ENCODE data around the gene DNAJC13.

Gene DNAJC13

DNA sequence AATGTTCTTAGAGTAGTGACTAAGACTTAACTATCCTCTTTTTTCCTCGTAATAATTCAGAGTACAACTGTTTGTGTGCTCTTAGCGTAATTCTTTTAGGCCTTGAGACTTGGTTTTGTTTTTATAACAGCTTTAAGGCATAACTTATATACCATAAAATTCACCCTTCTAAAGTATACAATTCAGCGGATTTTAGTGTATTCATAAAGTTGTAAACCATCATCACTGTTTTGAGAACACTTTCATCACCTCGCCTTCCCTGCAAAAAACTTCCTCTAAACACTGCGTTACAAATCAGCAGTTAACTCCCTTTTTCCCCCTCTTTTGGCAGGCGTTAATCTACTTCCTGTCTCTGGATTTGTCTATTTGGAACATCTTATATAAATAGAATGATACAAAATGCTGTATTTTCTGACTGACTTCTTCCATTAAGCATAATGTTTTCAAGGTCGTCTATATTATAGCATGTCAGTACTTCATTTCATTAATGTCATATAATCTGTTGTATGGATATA is 18.7 kb downstream of the DNAJC13 start:
- Histone ChIP-seq H3K9me3 (ENCODE audit: control insufficient read depth, low read length) (no peaks in the 10 kb centered on the region), H3K4me1 (ENCODE audit: control insufficient read depth, insufficient read depth, low read length, poor library complexity, severe bottlenecking) (no peaks in the 10 kb centered on the region), H3K4me3 (ENCODE audit: extremely low read depth, insufficient read depth, low read length, poor library complexity, severe bottlenecking) (no peak overlapping the region), H3K36me3 (ENCODE audit: control insufficient read depth, insufficient read depth, low read length) (peaks cover 23% of the 10 kb centered on the region), H3K27ac (ENCODE audit: low read depth, low read length, severe bottlenecking) (no peak overlapping the region)
- 95% methylated on average over 2 of the region's 7 CpGs; no CpG with 5 or more reads in 1 of the 2 experiments for WGBS, 2 experiments (ENCODE audit: insufficient coverage in 2 of 2)

GRCh38 chr3:132443421-132443820 is 26.1 kb downstream of the DNAJC13 start:
- Histone ChIP-seq H3K4me3 (ENCODE audit: extremely low read depth, insufficient read depth, low read length, poor library complexity, severe bottlenecking) (no peak overlapping the region), H3K36me3 (ENCODE audit: control insufficient read depth, insufficient read depth, low read length) (peaks cover 22% of the 10 kb centered on the region), H3K27ac (ENCODE audit: low read depth, low read length, severe bottlenecking) (peak overlapping the region; percentile 60), H3K9me3 (ENCODE audit: control insufficient read depth, low read length) (peaks cover 4% of the 10 kb centered on the region), H3K4me1 (ENCODE audit: control insufficient read depth, insufficient read depth, low read length, poor library complexity, severe bottlenecking) (peaks cover 10% of the 10 kb centered on the region)
- WGBS, 2 experiments (ENCODE audit: insufficient coverage in 2 of 2) = 90 to 100% methylated on average over 1 to 4 of the region's 5 CpGs

GRCh38 chr3:132444383-132444782 is 27.1 kb downstream of the DNAJC13 start:
- Histone ChIP-seq H3K27ac (ENCODE audit: low read depth, low read length, severe bottlenecking) (no peak overlapping the region), H3K36me3 (ENCODE audit: control insufficient read depth, insufficient read depth, low read length) (peaks cover 29% of the 10 kb centered on the region), H3K4me1 (ENCODE audit: control insufficient read depth, insufficient read depth, low read length, poor library complexity, severe bottlenecking) (peaks cover 10% of the 10 kb centered on the region), H3K9me3 (ENCODE audit: control insufficient read depth, low read length) (peaks cover 4% of the 10 kb centered on the region), H3K4me3 (ENCODE audit: extremely low read depth, insufficient read depth, low read length, poor library complexity, severe bottlenecking) (no peak overlapping the region)

- Histone ChIP-seq H3K4me3 (ENCODE audit: extremely low read depth, insufficient read depth, low read length, poor library complexity, severe bottlenecking) (no peak overlapping the region), H3K9me3 (ENCODE audit: control insufficient read depth, low read length) (peaks cover 4% of the 10 kb centered on the region), H3K36me3 (ENCODE audit: control insufficient read depth, insufficient read depth, low read length) (peaks cover 21% of the 10 kb centered on the region), H3K27ac (ENCODE audit: low read depth, low read length, severe bottlenecking) (no peak overlapping the region), H3K4me1 (ENCODE audit: control insufficient read depth, insufficient read depth, low read length, poor library complexity, severe bottlenecking) (peaks cover 10% of the 10 kb centered on the region)
Measured at GRCh38 chr3:132445817-132446216, 28.5 kb downstream of the DNAJC13 start.

DNA sequence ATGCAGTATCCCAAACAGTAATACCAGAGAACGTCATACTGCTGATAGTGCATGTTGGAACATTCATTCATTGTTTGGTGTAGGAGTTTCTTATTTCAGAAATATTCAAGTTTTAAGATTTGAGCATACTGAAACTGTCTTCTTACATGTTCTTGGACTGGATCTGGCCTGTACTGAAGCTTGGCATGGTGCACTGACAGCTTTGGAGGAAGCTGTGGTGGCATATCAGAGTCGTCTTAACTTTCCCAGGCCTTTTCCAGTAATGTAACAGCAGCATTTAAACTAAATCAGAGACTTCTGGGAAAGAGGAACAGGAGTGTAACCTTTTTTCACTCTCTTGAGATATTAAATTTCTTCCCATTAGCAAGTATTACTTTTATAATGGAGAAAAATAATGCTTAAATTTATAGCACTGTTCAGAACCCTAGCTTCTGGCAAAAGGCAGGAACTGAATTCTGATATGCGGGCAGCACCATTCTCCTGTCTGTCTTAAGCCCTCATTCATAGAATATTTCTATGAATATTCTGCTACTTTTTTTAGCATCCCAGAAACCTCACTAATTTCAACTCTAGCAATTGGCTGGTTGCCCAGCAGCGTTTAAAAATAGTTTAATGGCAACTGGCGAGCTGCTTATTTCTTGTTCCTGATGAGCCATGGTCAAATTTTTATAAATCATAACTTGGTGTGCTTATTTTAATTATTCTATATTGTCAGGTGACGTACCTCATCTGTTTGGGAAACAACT is 31.1 kb downstream of the DNAJC13 start:
- H3K4me1 ChIP-seq (ENCODE audit: control insufficient read depth, insufficient read depth, low read length, poor library complexity, severe bottlenecking) = peaks cover 10% of the 10 kb centered on the region
- H3K36me3 ChIP-seq (ENCODE audit: control insufficient read depth, insufficient read depth, low read length) = peaks cover 41% of the 10 kb centered on the region
- no peak overlapping the region for H3K4me3 ChIP-seq (ENCODE audit: extremely low read depth, insufficient read depth, low read length, poor library complexity, severe bottlenecking)
- no peak overlapping the region for H3K27ac ChIP-seq (ENCODE audit: low read depth, low read length, severe bottlenecking)
- no peaks in the 10 kb centered on the region for H3K9me3 ChIP-seq (ENCODE audit: control insufficient read depth, low read length)
- 80 to 100% methylated on average over 1 to 2 of the region's 6 CpGs for WGBS, 2 experiments (ENCODE audit: insufficient coverage in 2 of 2)

- WGBS, 2 experiments (ENCODE audit: insufficient coverage in 2 of 2) = no CpG with 5 or more reads among the region's 3 CpGs
- Histone ChIP-seq H3K36me3 (ENCODE audit: control insufficient read depth, insufficient read depth, low read length) (peaks cover 89% of the 10 kb centered on the region), H3K9me3 (ENCODE audit: control insufficient read depth, low read length) (no peaks in the 10 kb centered on the region), H3K4me1 (ENCODE audit: control insufficient read depth, insufficient read depth, low read length, poor library complexity, severe bottlenecking) (no peaks in the 10 kb centered on the region), H3K4me3 (ENCODE audit: extremely low read depth, insufficient read depth, low read length, poor library complexity, severe bottlenecking) (no peak overlapping the region), H3K27ac (ENCODE audit: low read depth, low read length, severe bottlenecking) (no peak overlapping the region)
Measured at GRCh38 chr3:132456136-132456535, 38.8 kb downstream of the DNAJC13 start.

DNA sequence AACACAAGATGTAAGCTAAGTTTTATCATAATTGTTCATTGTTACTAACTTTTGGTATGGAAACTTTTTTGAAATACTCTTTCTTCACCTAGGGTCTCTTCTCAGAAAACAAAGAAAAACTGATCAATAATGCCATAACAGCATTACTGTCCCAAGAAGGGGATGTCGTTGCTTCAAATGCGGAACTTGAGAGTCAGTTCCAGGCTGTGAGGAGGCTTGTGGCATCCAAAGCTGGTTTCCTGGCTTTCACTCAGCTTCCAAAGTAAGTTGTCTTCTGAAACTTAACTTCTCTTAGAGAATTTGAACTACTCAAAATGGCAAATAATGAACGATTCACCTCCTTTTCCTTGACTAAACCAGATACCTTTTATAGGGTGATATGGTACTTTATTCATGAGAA is 39.3 kb downstream of the DNAJC13 start:
- Histone ChIP-seq H3K4me3 (ENCODE audit: extremely low read depth, insufficient read depth, low read length, poor library complexity, severe bottlenecking) (no peak overlapping the region), H3K36me3 (ENCODE audit: control insufficient read depth, insufficient read depth, low read length) (peaks cover 89% of the 10 kb centered on the region), H3K9me3 (ENCODE audit: control insufficient read depth, low read length) (no peaks in the 10 kb centered on the region), H3K4me1 (ENCODE audit: control insufficient read depth, insufficient read depth, low read length, poor library complexity, severe bottlenecking) (no peaks in the 10 kb centered on the region), H3K27ac (ENCODE audit: low read depth, low read length, severe bottlenecking) (no peak overlapping the region)
- 93 to 100% methylated on average over 2 of the region's 3 CpGs for WGBS, 2 experiments (ENCODE audit: insufficient coverage in 2 of 2)

GRCh38 chr3:132457286-132457685 is 40.0 kb downstream of the DNAJC13 start:
- no peaks in the 10 kb centered on the region for H3K4me1 ChIP-seq (ENCODE audit: control insufficient read depth, insufficient read depth, low read length, poor library complexity, severe bottlenecking)
- no peaks in the 10 kb centered on the region for H3K9me3 ChIP-seq (ENCODE audit: control insufficient read depth, low read length)
- no peak overlapping the region for H3K4me3 ChIP-seq (ENCODE audit: extremely low read depth, insufficient read depth, low read length, poor library complexity, severe bottlenecking)
- peaks cover 86% of the 10 kb centered on the region for H3K36me3 ChIP-seq (ENCODE audit: control insufficient read depth, insufficient read depth, low read length)
- 100% methylated on average over 1 of the region's 1 CpG; no CpG with 5 or more reads in 1 of the 2 experiments for WGBS, 2 experiments (ENCODE audit: insufficient coverage in 2 of 2)
- no peak overlapping the region for H3K27ac ChIP-seq (ENCODE audit: low read depth, low read length, severe bottlenecking)

- H3K4me1 ChIP-seq (ENCODE audit: control insufficient read depth, insufficient read depth, low read length, poor library complexity, severe bottlenecking) = no peaks in the 10 kb centered on the region
- H3K9me3 ChIP-seq (ENCODE audit: control insufficient read depth, low read length) = no peaks in the 10 kb centered on the region
- H3K4me3 ChIP-seq (ENCODE audit: extremely low read depth, insufficient read depth, low read length, poor library complexity, severe bottlenecking) = no peak overlapping the region
- peaks cover 79% of the 10 kb centered on the region for H3K36me3 ChIP-seq (ENCODE audit: control insufficient read depth, insufficient read depth, low read length)
- no CpG with 5 or more reads among the region's 3 CpGs for WGBS, 2 experiments (ENCODE audit: insufficient coverage in 2 of 2)
- H3K27ac ChIP-seq (ENCODE audit: low read depth, low read length, severe bottlenecking) = no peak overlapping the region
Measured at GRCh38 chr3:132459551-132459950, 42.2 kb downstream of the DNAJC13 start.

- Histone ChIP-seq H3K27ac (ENCODE audit: low read depth, low read length, severe bottlenecking) (no peak overlapping the region), H3K9me3 (ENCODE audit: control insufficient read depth, low read length) (no peaks in the 10 kb centered on the region), H3K36me3 (ENCODE audit: control insufficient read depth, insufficient read depth, low read length) (peaks cover 75% of the 10 kb centered on the region), H3K4me1 (ENCODE audit: control insufficient read depth, insufficient read depth, low read length, poor library complexity, severe bottlenecking) (no peaks in the 10 kb centered on the region), H3K4me3 (ENCODE audit: extremely low read depth, insufficient read depth, low read length, poor library complexity, severe bottlenecking) (no peak overlapping the region)
- 95 to 100% methylated on average over 3 of the region's 5 CpGs for WGBS, 2 experiments (ENCODE audit: insufficient coverage in 2 of 2)
Measured at GRCh38 chr3:132461544-132461943, 44.2 kb downstream of the DNAJC13 start.

DNA sequence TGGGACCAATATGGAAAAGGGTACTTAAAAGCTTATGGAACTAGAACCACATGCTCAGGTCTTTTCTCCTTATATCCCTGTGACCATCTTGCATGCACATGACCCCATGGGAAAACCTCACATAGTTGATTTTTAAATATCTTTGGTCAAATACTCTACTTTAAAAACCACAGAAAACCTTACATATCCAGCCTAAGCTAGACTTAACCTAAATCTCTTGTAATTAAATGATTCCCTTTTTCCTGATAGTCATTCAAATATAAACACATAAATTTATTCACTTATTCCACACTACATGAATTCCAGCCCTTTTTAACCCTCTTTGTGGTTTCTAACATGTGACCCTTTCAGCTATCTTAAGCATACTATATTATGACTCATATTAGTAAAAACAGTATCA is 46.8 kb downstream of the DNAJC13 start:
- Histone ChIP-seq H3K36me3 (ENCODE audit: control insufficient read depth, insufficient read depth, low read length) (peaks cover 72% of the 10 kb centered on the region), H3K4me3 (ENCODE audit: extremely low read depth, insufficient read depth, low read length, poor library complexity, severe bottlenecking) (no peak overlapping the region), H3K27ac (ENCODE audit: low read depth, low read length, severe bottlenecking) (no peak overlapping the region), H3K9me3 (ENCODE audit: control insufficient read depth, low read length) (no peaks in the 10 kb centered on the region), H3K4me1 (ENCODE audit: control insufficient read depth, insufficient read depth, low read length, poor library complexity, severe bottlenecking) (no peaks in the 10 kb centered on the region)

Measured in mesodermal cell (in vitro differentiated cells).